HEK293 (cell line): ENCODE measurements around the gene SCN8A.

Experiments used
- CTCF ChIA-PET: fragments of 350-600 bp; formaldehyde crosslinking; extraction: SDS; loops from one replicate; lab custom pipeline; 2021; ENCODE audit warnings: antibody characterized with exemption; lab: Yijun Ruan, JAX
- POLR2A ChIA-PET: fragments of 300-600 bp; formaldehyde crosslinking; extraction: SDS; loops from one replicate; lab custom pipeline; 2020; ENCODE audit warnings: antibody characterized with exemption, inconsistent platforms; lab: Yijun Ruan, JAX
- H3K27ac ChIP-seq: fragments of 200-500 bp; sonication (Bioruptor generic); 2 replicates; pipeline ENCODE4 v1.5.1; 2014; ENCODE audit warnings: low read depth, low read length, control low read depth, inconsistent platforms; ENCODE audit errors: extremely low read depth
- H3K36me3 ChIP-seq, 2 experiments: fragments of 200-500 bp in 1 of 2; sonication (Bioruptor generic) in 1 of 2; 1 replicate in 1 of 2; 2 replicates in 1 of 2; pipeline ENCODE4 v1.5.1; 2014 to 2017; ENCODE audit warnings: inconsistent platforms in 2 of 2, low read length in 2 of 2; ENCODE audit not compliant: control insufficient read depth in 2 of 2, insufficient read depth in 1 of 2
- H3K4me1 ChIP-seq: fragments of 200-500 bp; sonication (Bioruptor generic); 2 replicates; pipeline ENCODE4 v1.5.1; 2014; ENCODE audit warnings: mild to moderate bottlenecking, low read length, inconsistent platforms; ENCODE audit not compliant: control insufficient read depth, insufficient read depth
- H3K4me3 ChIP-seq: 2 replicates; pipeline ENCODE4 v1.5.1; 2011; ENCODE audit warnings: low read depth, mild to moderate bottlenecking, control low read depth, low read length, moderate library complexity
- H3K9me3 ChIP-seq: fragments of 200-500 bp; sonication (Bioruptor generic); 2 replicates; pipeline ENCODE4 v1.5.1; 2014; ENCODE audit warnings: low read depth, low read length, inconsistent platforms; ENCODE audit not compliant: control insufficient read depth, insufficient read depth
- BCL11B ChIP-seq: fragments of 450-650 bp; formaldehyde crosslinking; IDR thresholded peaks from 2 replicates; pipeline ENCODE4 v1.5.1; 2016; ENCODE audit warnings: low read depth, missing biosample characterization, missing genetic modification characterization
- BCL6B ChIP-seq: fragments of 450-650 bp; formaldehyde crosslinking; IDR thresholded peaks from 2 replicates; pipeline ENCODE4 v1.5.1; 2017; ENCODE audit warnings: missing biosample characterization, missing genetic modification characterization
- EGR2 ChIP-seq: fragments of 450-650 bp; formaldehyde crosslinking; IDR thresholded peaks from 2 replicates; pipeline ENCODE4 v1.5.1; 2016; ENCODE audit warnings: low read depth, missing biosample characterization, missing genetic modification characterization
- HOXC10 ChIP-seq: sonication (generic); formaldehyde crosslinking; IDR thresholded peaks from 2 replicates; pipeline ENCODE4 v1.8.1; 2023; ENCODE audit warnings: mild to moderate bottlenecking, missing genetic modification reagents
- KLF1 ChIP-seq: fragments of 450-650 bp; formaldehyde crosslinking; IDR thresholded peaks from 2 replicates; pipeline ENCODE4 v1.5.1; 2016; ENCODE audit warnings: missing biosample characterization, missing genetic modification characterization
- KLF8 ChIP-seq: fragments of 450-650 bp; formaldehyde crosslinking; IDR thresholded peaks from 2 replicates; pipeline ENCODE4 v1.5.1; 2016; ENCODE audit warnings: missing biosample characterization, missing genetic modification characterization
- SP2 ChIP-seq: fragments of 450-650 bp; formaldehyde crosslinking; IDR thresholded peaks from 2 replicates; pipeline ENCODE4 v1.5.1; 2016; ENCODE audit warnings: missing biosample characterization, missing genetic modification characterization
- ZBTB21 ChIP-seq: fragments of 450-650 bp; formaldehyde crosslinking; IDR thresholded peaks from 2 replicates; pipeline ENCODE4 v1.5.1; 2017; ENCODE audit warnings: missing biosample characterization, missing genetic modification characterization
- ZBTB48 ChIP-seq: fragments of 450-650 bp; formaldehyde crosslinking; IDR thresholded peaks from 2 replicates; pipeline ENCODE4 v1.5.1; 2016; ENCODE audit warnings: missing biosample characterization, missing genetic modification characterization
- ZBTB49 ChIP-seq: fragments of 450-650 bp; formaldehyde crosslinking; IDR thresholded peaks from 2 replicates; pipeline ENCODE4 v1.5.1; 2016; ENCODE audit warnings: missing biosample characterization, missing genetic modification characterization, low read depth
- ZNF175 ChIP-seq: fragments of 450-650 bp; formaldehyde crosslinking; IDR thresholded peaks from 2 replicates; pipeline ENCODE4 v1.5.1; 2016; ENCODE audit warnings: missing biosample characterization, missing genetic modification characterization
- ZNF2 ChIP-seq: fragments of 450-650 bp; formaldehyde crosslinking; IDR thresholded peaks from 2 replicates; pipeline ENCODE4 v1.5.1; 2016; ENCODE audit warnings: missing biosample characterization, missing genetic modification characterization
- ZNF335 ChIP-seq: fragments of 450-650 bp; formaldehyde crosslinking; conservative IDR thresholded peaks from 2 replicates; pipeline ENCODE4 v1.5.1; 2016; ENCODE audit warnings: missing biosample characterization, missing genetic modification characterization
- ZNF341 ChIP-seq: fragments of 450-650 bp; formaldehyde crosslinking; IDR thresholded peaks from 2 replicates; pipeline ENCODE4; 2016; ENCODE audit warnings: low read depth, missing biosample characterization, missing genetic modification characterization
- ZNF544 ChIP-seq: fragments of 450-650 bp; formaldehyde crosslinking; IDR thresholded peaks from 2 replicates; pipeline ENCODE4 v1.5.0; 2017; ENCODE audit warnings: missing biosample characterization, missing genetic modification characterization
- ZNF585B ChIP-seq: fragments of 450-650 bp; formaldehyde crosslinking; IDR thresholded peaks from 2 replicates; pipeline ENCODE4 v1.5.1; 2016; ENCODE audit warnings: missing biosample characterization, missing genetic modification characterization
- ZNF600 ChIP-seq: fragments of 450-650 bp; formaldehyde crosslinking; IDR thresholded peaks from 2 replicates; pipeline ENCODE4 v1.5.1; 2016; ENCODE audit warnings: missing biosample characterization, missing genetic modification characterization
- ZNF658 ChIP-seq: fragments of 450-650 bp; formaldehyde crosslinking; IDR thresholded peaks from 2 replicates; pipeline ENCODE4; 2016; ENCODE audit warnings: missing biosample characterization, missing genetic modification characterization
- ZNF777 ChIP-seq: fragments of 450-650 bp; formaldehyde crosslinking; IDR thresholded peaks from 2 replicates; pipeline ENCODE4 v1.5.1; 2017; ENCODE audit warnings: missing biosample characterization, missing genetic modification characterization, borderline replicate concordance
- TF ChIP-seq, protein P1 (sequence below): fragments of 450-650 bp; formaldehyde crosslinking; IDR thresholded peaks from 2 replicates; pipeline ENCODE4 v1.5.1; 2016; ENCODE audit warnings: missing biosample characterization, missing genetic modification characterization

The SCN8A gene

DNA sequence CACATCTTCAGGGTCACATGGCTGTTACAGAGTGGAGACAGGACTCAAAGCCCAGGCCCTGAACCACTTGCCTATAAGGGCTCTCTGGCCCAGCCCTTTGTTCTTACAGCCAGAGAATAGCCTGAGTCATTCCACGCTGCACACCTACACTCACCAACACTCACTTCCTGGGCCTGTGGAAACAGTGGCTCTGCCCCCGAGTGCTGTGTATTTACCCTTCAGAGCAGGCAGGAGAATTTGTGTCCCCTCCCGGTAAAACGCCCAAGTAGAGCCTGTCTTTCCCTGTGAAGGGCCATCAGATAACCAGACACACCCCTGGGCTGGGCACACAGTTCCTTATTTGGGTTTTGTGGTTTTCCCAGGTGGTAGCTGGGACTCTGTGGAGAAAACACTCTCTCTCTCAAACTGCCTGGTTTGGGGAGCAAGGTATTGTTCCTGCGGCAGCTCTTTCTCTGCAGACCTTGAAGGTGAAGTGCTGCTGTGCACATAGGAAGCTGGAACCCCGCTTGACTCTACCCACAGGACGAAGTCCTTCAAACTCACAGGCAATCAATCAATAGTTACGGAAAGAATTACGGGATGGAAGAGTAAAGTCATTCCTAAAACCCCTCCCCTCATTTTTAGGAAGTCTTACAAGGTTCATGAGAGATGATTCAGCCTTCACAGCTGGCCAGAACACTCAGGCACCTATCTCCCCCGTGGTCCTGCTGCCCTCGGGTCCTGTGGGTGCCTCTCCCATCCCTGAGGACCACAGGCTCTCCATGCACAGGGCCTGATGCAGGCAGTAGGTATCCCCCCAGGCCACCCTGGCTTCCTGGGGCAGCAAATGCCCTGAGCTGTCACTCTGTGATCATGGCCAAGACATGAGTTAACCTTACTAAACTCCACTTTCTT lies 237.1 kb downstream of the SCN8A start (continued):
- TF ChIP-seq KLF8 (tag by site-specific recombination) (no peak), ZNF658 (tag by site-specific recombination) (no peak), HOXC10 (CRISPR knock-in tag) (no peak), ZNF544 (tag by site-specific recombination) (no peak), ZBTB49 (tag by site-specific recombination) (no peak), EGR2 (tag by site-specific recombination) (peak; percentile 54), ZNF585B (tag by site-specific recombination) (no peak), BCL6B (no peak), ZBTB48 (tag by site-specific recombination) (no peak), BCL11B (tag by site-specific recombination) (no peak), ZNF335 (tag by site-specific recombination) (peak; percentile 55; the same call in 1 of the 2 replicates), SP2 (tag by site-specific recombination) (no peak), ZNF777 (tag by site-specific recombination) (no peak), ZNF341 (tag by site-specific recombination) (no peak), KLF1 (tag by site-specific recombination) (peak; percentile 94), ZNF600 (tag by site-specific recombination) (no peak), ZNF175 (tag by site-specific recombination) (no peak)
- TF ChIP-seq, protein P1, sequence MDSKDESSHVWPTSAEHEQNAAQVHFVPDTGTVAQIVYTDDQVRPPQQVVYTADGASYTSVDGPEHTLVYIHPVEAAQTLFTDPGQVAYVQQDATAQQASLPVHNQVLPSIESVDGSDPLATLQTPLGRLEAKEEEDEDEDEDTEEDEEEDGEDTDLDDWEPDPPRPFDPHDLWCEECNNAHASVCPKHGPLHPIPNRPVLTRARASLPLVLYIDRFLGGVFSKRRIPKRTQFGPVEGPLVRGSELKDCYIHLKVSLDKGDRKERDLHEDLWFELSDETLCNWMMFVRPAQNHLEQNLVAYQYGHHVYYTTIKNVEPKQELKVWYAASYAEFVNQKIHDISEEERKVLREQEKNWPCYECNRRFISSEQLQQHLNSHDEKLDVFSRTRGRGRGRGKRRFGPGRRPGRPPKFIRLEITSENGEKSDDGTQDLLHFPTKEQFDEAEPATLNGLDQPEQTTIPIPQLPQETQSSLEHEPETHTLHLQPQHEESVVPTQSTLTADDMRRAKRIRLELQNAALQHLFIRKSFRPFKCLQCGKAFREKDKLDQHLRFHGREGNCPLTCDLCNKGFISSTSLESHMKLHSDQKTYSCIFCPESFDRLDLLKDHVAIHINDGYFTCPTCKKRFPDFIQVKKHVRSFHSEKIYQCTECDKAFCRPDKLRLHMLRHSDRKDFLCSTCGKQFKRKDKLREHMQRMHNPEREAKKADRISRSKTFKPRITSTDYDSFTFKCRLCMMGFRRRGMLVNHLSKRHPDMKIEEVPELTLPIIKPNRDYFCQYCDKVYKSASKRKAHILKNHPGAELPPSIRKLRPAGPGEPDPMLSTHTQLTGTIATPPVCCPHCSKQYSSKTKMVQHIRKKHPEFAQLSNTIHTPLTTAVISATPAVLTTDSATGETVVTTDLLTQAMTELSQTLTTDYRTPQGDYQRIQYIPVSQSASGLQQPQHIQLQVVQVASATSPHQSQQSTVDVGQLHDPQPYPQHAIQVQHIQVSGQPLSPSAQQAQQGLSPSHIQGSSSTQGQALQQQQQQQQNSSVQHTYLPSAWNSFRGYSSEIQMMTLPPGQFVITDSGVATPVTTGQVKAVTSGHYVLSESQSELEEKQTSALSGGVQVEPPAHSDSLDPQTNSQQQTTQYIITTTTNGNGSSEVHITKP (tag by site-specific recombination): peak; percentile 79

GRCh38 chr12:51829011-51829481 lies 238.0 kb downstream of the SCN8A start:
- TF ChIP-seq ZBTB21 (tag by site-specific recombination): no peak
- no peak for TF ChIP-seq ZNF2 (tag by site-specific recombination)
- H3K9me3 ChIP-seq: no peaks in the 10 kb centered on the region
- no peak overlapping the region for H3K27ac ChIP-seq
- H3K4me1 ChIP-seq: no peaks in the 10 kb centered on the region
- no peak overlapping the region for H3K4me3 ChIP-seq
- ChIA-PET POLR2A (no interaction called here), CTCF (interaction anchor here (0.6 to 2.2 kb wide), 2 partner anchors 46 to 295 kb away, joined by 6 read pairs; no protein-coding TSS in a partner anchor)
- no peaks in the 10 kb centered on the region for H3K36me3 ChIP-seq
